ENCODE data around the gene SUPT20HL1.

Gene SUPT20HL1

GRCh38 chrX:24317567-24317966 lies 42.9 kb upstream of the SUPT20HL1 start (continued):
- TF ChIP-seq INSM2 (tag by site-specific recombination; IDR thresholded peaks at IDR 0.05) (no peak), ZNF514 (tag by site-specific recombination; IDR thresholded peaks at IDR 0.05) (no peak), ZNF148 (tag by site-specific recombination; IDR thresholded peaks at IDR 0.05; ENCODE audit: borderline replicate concordance) (no peak), ZNF2 (tag by site-specific recombination; IDR thresholded peaks at IDR 0.05) (no peak), BCL11A (tag by site-specific recombination; IDR thresholded peaks at IDR 0.05; ENCODE audit: low read depth) (no peak), ZNF623 (tag by site-specific recombination; IDR thresholded peaks at IDR 0.05) (no peak), ZNF768 (tag by site-specific recombination; IDR thresholded peaks at IDR 0.05) (no peak)

- Histone ChIP-seq H3K4me3 (ENCODE audit: low read depth, low read length) (no peak overlapping the region), H3K4me1 (ENCODE audit: control insufficient read depth, insufficient read depth, low read length) (peaks cover 2% of the 10 kb centered on the region; the same call in 1 of the 2 replicates), H3K36me3 (ENCODE audit: control insufficient read depth in 2 of 2, insufficient read depth in 1 of 2, low read length in 2 of 2) (no peaks in the 10 kb centered on the region), H3K27ac (ENCODE audit: extremely low read depth, low read depth, low read length) (no peak overlapping the region), H3K9me3 (ENCODE audit: control insufficient read depth, insufficient read depth, low read depth, low read length) (no peaks in the 10 kb centered on the region)
- ChIA-PET POLR2A (no interaction called here), CTCF (interaction anchor here (0.6 kb wide), 1 partner anchor 49 kb away, joined by 3 read pairs; no protein-coding TSS in a partner anchor)
- TF ChIP-seq ATF2 (tag by site-specific recombination; IDR thresholded peaks at IDR 0.05; ENCODE audit: low read depth) = no peak
- TF ChIP-seq ZNF558 (tag by site-specific recombination; IDR thresholded peaks at IDR 0.05) = no peak
- no peak for TF ChIP-seq ZNF580 (tag by site-specific recombination; IDR thresholded peaks at IDR 0.05)
- no peak for TF ChIP-seq GFI1B (tag by site-specific recombination; IDR thresholded peaks at IDR 0.05)
- TF ChIP-seq ZNF324 (tag by site-specific recombination; IDR thresholded peaks at IDR 0.05) = no peak
- no peak for TF ChIP-seq ZBTB7A (tag by site-specific recombination; IDR thresholded peaks at IDR 0.05; ENCODE audit: low read depth)
- TF ChIP-seq ZSCAN18 (tag by site-specific recombination; IDR thresholded peaks at IDR 0.05) = no peak
- no peak for TF ChIP-seq GLI4 (tag by site-specific recombination; IDR thresholded peaks at IDR 0.05)
- no peak for TF ChIP-seq SP7 (tag by site-specific recombination; IDR thresholded peaks at IDR 0.05)
- no peak for TF ChIP-seq PRDM4 (tag by site-specific recombination; IDR thresholded peaks at IDR 0.05)
- TF ChIP-seq ZSCAN23 (tag by site-specific recombination; IDR thresholded peaks at IDR 0.05) = no peak
- TF ChIP-seq ZNF398 (tag by site-specific recombination; IDR thresholded peaks at IDR 0.05) = no peak
- TF ChIP-seq ZNF239 (tag by site-specific recombination; IDR thresholded peaks at IDR 0.05) = no peak
- TF ChIP-seq SALL2 (tag by site-specific recombination; IDR thresholded peaks at IDR 0.05; ENCODE audit: borderline replicate concordance) = no peak
Measured at GRCh38 chrX:24321741-24322395, 38.6 kb upstream of the SUPT20HL1 start.

All from HEK293 (cell line).